HTERT RPE-1 (cell line): ENCODE data around the gene HIC1.

Experiments used
- in situ Hi-C: fragments of 300-500 bp; cut with MboI; formaldehyde crosslinking; loops from 4 replicates; pipeline ENCODE4 v1.14.3; 2020; ENCODE audit warnings: low sequenced_read_pairs

The HIC1 gene

GRCh38 chr17:2044263-2044894 is 10.5 kb upstream of the HIC1 start:
- in situ Hi-C loops = no loop called here

GRCh38 chr17:2047590-2047989 is 7.3 kb upstream of the HIC1 start:
- in situ Hi-C loops = no loop called here

- in situ Hi-C loops = no loop called here
Measured at GRCh38 chr17:2048805-2049204, 6.1 kb upstream of the HIC1 start.

DNA sequence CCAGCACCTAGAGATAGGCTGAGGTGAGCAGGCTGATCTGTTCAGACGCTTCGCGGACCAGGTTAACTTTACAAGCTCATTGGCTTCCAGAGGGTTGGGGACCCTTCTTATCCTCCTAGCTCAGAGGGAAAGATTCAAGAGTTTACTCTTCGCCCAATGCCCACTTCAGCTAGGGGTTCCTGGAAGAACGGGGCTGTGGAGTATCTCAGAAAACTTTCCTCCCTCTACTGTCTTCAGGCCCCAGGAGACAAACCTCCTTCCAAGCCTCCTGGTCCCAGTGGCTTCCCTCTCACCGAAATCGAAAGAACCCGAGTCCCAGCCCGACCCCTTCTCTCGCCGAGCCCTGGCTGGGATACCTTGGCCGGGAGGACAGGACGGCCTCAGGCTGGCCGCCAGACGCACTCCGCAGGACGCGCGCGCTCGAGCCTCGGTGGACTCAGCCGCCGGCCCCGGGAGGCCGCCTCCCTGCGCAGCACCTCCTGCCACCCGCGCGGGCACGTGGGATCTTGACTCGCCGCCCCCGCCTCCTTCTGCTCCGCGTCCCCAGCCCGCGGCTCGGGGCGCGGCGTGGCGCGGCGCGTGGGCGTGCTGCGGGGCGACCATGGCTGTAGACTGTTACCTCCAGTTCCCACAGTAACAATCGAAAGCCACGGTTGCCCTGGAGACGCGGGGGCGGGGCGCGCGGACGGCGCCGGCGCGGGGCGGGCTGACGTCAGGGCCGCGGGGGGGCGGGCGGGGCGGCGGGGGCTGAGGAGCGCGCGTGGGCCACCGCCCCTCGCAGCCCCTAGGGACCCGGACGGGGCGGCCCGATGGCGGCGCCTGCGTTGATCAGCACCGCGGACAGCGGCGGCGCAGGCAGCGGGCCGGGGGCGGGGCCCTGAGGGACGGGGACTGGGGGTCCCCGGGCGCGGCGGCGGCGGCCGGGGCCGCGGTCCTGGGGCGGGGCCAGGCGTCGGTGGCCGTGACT is 5.3 kb upstream of the HIC1 start:
- in situ Hi-C loops = loop anchor here (25.0 kb wide), 1 partner anchor 188 kb away; no protein-coding TSS in a partner anchor

GRCh38 chr17:2050300-2051060 is 4.4 kb upstream of the HIC1 start:
- in situ Hi-C loops = loop anchor here (25.0 kb wide), 1 partner anchor 187 kb away; no protein-coding TSS in a partner anchor

GRCh38 chr17:2051061-2051932 is 3.6 kb upstream of the HIC1 start:
- in situ Hi-C loops = loop anchor here (25.0 kb wide), 1 partner anchor 186 kb away; no protein-coding TSS in a partner anchor

DNA sequence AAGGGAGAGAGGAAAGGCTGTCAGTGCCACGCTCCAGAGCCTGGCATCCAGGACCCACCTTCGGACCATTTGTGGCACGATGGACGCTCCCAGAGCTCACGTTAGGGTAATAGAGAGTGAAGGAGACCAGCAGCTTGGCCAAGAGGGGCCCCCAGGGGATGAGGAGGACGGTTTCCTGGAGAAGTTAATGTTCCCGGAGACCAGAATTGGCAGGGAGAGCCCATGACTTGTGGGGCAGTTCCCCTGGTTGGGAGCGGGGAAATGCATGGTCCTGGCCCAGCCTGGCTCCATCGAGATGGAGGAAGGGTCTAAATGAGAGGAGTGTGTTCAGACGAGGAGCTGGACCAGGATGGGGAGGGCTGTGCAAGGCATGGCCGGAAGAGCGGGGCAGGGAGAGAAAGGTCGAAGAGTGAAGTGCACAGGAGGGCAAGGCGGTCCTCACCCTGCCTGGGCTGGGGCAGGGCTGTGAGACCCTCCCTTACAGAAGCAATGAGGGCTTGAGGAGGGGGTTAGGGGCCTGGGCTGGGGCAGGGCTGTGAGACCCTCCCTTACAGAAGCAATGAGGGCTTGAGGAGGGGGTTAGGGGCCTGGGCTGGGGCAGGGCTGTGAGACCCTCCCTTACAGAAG is 2.9 kb upstream of the HIC1 start:
- in situ Hi-C loops = loop anchor here (25.0 kb wide), 1 partner anchor 185 kb away; no protein-coding TSS in a partner anchor

- in situ Hi-C loops = loop anchor here (25.0 kb wide), 1 partner anchor 184 kb away; no protein-coding TSS in a partner anchor
Measured at GRCh38 chr17:2053380-2054261, 1.3 kb upstream of the HIC1 start.

- in situ Hi-C loops = loop anchor here (25.0 kb wide), 1 partner anchor 183 kb away; no protein-coding TSS in a partner anchor
Measured at GRCh38 chr17:2054262-2054511, 716 bp upstream of the HIC1 start.

- in situ Hi-C loops = loop anchor here (25.0 kb wide), 1 partner anchor 182 kb away; no protein-coding TSS in a partner anchor
Measured at GRCh38 chr17:2055292-2056205, 646 bp downstream of the HIC1 start.

DNA sequence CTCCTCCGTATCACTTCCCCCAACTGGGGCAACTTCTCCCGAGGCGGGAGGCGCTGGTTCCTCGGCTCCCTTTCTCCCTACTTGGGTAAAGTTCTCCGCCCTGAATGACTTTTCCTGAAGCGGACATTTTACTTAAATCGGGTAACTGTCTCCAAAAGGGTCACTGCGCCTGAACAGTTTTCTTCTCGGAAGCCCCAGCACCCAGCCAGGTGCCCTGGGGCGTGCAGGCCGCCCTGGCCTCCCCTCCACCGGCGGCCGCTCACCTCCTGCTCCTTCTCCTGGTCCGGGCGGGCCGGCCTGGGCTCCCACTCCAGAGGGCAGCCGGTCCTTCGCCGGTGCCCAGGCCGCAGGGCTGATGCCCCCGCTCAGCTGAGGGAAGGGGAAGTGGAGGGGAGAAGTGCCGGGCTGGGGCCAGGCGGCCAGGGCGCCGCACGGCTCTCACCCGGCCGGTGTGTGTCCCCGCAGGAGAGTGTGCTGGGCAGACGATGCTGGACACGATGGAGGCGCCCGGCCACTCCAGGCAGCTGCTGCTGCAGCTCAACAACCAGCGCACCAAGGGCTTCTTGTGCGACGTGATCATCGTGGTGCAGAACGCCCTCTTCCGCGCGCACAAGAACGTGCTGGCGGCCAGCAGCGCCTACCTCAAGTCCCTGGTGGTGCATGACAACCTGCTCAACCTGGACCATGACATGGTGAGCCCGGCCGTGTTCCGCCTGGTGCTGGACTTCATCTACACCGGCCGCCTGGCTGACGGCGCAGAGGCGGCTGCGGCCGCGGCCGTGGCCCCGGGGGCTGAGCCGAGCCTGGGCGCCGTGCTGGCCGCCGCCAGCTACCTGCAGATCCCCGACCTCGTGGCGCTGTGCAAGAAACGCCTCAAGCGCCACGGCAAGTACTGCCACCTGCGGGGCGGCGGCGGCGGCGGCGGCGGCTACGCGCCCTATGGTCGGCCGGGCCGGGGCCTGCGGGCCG is 1.6 kb downstream of the HIC1 start:
- in situ Hi-C loops = loop anchor here (25.0 kb wide), 1 partner anchor 181 kb away; no protein-coding TSS in a partner anchor

DNA sequence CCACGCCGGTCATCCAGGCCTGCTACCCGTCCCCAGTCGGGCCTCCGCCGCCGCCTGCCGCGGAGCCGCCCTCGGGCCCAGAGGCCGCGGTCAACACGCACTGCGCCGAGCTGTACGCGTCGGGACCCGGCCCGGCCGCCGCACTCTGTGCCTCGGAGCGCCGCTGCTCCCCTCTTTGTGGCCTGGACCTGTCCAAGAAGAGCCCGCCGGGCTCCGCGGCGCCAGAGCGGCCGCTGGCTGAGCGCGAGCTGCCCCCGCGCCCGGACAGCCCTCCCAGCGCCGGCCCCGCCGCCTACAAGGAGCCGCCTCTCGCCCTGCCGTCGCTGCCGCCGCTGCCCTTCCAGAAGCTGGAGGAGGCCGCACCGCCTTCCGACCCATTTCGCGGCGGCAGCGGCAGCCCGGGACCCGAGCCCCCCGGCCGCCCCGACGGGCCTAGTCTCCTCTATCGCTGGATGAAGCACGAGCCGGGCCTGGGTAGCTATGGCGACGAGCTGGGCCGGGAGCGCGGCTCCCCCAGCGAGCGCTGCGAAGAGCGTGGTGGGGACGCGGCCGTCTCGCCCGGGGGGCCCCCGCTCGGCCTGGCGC is 2.4 kb downstream of the HIC1 start:
- in situ Hi-C loops = loop anchor here (25.0 kb wide), 1 partner anchor 180 kb away; no protein-coding TSS in a partner anchor

DNA sequence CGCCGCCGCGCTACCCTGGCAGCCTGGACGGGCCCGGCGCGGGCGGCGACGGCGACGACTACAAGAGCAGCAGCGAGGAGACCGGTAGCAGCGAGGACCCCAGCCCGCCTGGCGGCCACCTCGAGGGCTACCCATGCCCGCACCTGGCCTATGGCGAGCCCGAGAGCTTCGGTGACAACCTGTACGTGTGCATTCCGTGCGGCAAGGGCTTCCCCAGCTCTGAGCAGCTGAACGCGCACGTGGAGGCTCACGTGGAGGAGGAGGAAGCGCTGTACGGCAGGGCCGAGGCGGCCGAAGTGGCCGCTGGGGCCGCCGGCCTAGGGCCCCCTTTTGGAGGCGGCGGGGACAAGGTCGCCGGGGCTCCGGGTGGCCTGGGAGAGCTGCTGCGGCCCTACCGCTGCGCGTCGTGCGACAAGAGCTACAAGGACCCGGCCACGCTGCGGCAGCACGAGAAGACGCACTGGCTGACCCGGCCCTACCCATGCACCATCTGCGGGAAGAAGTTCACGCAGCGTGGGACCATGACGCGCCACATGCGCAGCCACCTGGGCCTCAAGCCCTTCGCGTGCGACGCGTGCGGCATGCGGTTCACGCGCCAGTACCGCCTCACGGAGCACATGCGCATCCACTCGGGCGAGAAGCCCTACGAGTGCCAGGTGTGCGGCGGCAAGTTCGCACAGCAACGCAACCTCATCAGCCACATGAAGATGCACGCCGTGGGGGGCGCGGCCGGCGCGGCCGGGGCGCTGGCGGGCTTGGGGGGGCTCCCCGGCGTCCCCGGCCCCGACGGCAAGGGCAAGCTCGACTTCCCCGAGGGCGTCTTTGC is 3.1 kb downstream of the HIC1 start:
- in situ Hi-C loops = loop anchor here (25.0 kb wide), 1 partner anchor 179 kb away; no protein-coding TSS in a partner anchor

DNA sequence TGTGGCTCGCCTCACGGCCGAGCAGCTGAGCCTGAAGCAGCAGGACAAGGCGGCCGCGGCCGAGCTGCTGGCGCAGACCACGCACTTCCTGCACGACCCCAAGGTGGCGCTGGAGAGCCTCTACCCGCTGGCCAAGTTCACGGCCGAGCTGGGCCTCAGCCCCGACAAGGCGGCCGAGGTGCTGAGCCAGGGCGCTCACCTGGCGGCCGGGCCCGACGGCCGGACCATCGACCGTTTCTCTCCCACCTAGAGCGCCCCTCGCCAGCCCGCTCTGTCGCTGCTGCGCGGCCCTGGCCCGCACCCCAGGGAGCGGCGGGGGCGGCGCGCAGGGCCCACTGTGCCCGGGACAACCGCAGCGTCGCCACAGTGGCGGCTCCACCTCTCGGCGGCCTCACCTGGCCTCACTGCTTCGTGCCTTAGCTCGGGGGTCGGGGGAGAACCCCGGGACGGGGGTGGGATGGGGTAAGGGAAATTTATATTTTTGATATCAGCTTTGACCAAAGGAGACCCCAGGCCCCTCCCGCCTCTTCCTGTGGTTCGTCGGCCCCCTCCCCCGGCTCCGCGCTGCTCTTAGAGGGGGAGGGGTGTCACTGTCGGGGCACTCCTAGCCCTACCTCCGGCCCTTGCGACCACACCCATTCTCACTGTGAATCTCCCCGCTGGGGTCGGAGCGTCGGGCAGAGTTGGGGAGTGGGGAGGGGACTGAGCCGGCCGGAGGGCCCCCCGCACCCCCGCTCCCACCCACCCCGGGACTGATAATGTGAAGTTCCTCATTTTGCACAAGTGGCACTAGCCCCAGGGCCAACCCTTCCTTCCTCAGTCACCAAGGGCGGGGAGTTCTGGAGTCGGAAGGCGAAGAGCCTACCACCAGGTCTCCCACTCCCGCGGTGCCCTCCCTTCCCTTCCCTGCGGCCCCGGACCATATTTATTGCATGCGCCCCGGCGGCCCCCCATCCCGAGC is 4.0 kb downstream of the HIC1 start:
- in situ Hi-C loops = loop anchor here (25.0 kb wide), 1 partner anchor 178 kb away; no protein-coding TSS in a partner anchor
